ENCODE data around the gene KRTAP10-4.
"Not testable (repeated sequence)": the region's sequence is repeated elsewhere in the genome, so short reads cannot be mapped to it uniquely, and the experiment has no call there.

Gene KRTAP10-4, protein sequence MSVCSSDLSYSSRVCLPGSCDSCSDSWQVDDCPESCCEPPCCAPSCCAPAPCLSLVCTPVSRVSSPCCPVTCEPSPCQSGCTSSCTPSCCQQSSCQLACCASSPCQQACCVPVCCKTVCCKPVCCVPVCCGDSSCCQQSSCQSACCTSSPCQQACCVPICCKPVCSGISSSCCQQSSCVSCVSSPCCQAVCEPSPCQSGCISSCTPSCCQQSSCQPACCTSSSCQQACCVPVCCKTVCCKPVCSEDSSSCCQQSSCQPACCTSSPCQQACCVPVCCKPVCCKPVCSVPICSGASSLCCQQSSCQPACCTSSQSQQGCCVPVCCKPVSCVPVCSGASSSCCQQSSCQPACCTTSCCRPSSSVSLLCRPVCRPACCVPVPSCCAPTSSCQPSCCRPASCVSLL

DNA sequence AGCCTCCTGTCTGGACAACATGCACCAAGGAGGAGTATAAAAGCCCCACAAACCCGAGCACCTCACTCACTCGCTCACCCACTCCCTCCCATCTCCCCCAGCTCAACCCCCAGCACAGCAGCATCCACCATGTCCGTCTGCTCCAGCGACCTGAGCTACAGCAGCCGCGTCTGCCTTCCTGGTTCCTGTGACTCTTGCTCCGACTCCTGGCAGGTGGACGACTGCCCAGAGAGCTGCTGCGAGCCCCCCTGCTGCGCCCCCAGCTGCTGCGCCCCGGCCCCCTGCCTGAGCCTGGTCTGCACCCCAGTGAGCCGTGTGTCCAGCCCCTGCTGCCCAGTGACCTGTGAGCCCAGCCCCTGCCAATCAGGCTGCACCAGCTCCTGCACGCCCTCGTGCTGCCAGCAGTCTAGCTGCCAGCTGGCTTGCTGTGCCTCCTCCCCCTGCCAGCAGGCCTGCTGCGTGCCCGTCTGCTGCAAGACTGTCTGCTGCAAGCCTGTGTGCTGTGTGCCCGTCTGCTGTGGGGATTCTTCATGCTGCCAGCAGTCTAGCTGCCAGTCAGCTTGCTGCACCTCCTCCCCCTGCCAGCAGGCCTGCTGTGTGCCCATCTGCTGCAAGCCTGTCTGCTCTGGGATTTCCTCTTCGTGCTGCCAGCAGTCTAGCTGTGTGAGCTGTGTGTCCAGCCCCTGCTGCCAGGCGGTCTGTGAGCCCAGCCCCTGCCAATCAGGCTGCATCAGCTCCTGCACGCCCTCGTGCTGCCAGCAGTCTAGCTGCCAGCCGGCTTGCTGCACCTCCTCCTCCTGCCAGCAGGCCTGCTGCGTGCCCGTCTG, at the start of gene KRTAP10-4:
Gene KRTAP10-4, plus strand, starts transcription at position 100 of the 827 bp plus-strand sequence. Its CDS starts 30 bp downstream, at position 130.
- not testable (repeated sequence) for H2AFZ ChIP-seq (ENCODE audit: low read depth, low read length); H3K4me3 ChIP-seq (ENCODE audit: low read depth in 1 of 2, low read length in 2 of 2); H3K79me2 ChIP-seq (ENCODE audit: insufficient read depth, low read length); DNase-seq; H3K36me3 ChIP-seq (ENCODE audit: insufficient read depth, low read length); H3K9me3 ChIP-seq (ENCODE audit: insufficient read depth, low read length, severe bottlenecking); H3K27me3 ChIP-seq (ENCODE audit: insufficient read depth, low read length, poor library complexity); H3K9ac ChIP-seq (ENCODE audit: low read depth, low read length); ATAC-seq (ENCODE audit: insufficient read depth, low read depth); H3K4me2 ChIP-seq (ENCODE audit: insufficient read depth, low read length); H3K4me1 ChIP-seq (ENCODE audit: insufficient read depth, low read length); H3K27ac ChIP-seq (ENCODE audit: low read length); H4K20me1 ChIP-seq (ENCODE audit: insufficient read depth, low read length)

DNA sequence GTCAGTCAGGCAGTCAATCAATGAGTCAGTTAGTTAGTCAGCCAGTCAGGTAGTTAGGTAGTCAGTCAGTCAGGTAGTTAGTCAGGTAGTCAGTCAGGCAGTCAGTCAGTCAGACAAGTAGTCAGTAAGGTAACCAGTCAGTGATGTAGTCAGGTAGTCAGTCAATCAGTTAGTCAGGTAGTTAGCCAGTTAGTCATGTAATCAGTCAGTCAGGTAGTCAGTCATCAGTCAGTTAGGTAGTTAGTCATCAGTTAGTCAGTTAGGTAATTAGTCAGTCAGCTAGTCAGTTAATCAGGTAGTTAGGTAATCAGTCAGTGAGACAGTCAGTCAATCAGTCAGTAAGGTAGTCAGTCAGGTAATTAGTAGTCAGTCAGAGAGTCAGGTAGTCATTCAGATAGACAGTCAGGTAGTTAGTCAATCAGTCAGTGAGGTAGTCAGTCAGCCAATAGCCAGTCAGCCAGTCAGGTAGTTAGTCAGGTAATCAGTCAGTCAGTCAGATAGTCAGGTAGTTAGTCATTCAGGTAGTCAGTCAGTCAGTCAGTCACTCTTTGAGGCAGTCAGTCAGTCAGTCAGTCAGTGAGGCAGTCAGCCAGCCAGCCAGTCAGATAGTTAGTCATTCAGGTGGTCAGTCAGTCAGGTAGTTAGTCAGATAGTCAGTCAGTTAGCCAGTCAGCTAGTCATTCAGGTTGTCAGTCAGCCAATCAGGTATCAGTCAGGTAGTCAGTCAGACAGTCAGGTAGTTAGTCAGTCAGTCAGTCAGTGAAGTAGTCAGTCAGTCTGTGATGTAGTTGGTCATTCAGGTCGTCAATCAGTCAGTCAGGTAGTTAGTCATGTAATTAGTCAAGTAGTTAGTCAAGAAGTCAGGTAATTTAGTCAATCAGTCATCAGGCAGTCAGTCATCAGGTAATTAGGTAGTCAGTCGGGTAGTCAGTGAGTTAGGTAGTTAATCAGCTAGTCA, 48.8 kb upstream of the KRTAP10-4 start:
- Histone ChIP-seq H3K9ac (ENCODE audit: low read depth, low read length) (no peak overlapping the region), H3K79me2 (ENCODE audit: insufficient read depth, low read length) (no peaks in the 10 kb centered on the region), H3K4me1 (ENCODE audit: insufficient read depth, low read length) (no peaks in the 10 kb centered on the region), H3K27me3 (ENCODE audit: insufficient read depth, low read length, poor library complexity) (no peaks in the 10 kb centered on the region), H3K9me3 (ENCODE audit: insufficient read depth, low read length, severe bottlenecking) (no peaks in the 10 kb centered on the region), H3K27ac (ENCODE audit: low read length) (no peak overlapping the region), H2AFZ (ENCODE audit: low read depth, low read length) (no peak overlapping the region), H3K36me3 (ENCODE audit: insufficient read depth, low read length) (no peaks in the 10 kb centered on the region), H4K20me1 (ENCODE audit: insufficient read depth, low read length) (no peaks in the 10 kb centered on the region), H3K4me2 (ENCODE audit: insufficient read depth, low read length) (no peak overlapping the region), H3K4me3 (ENCODE audit: low read depth in 1 of 2, low read length in 2 of 2) (no peak overlapping the region)
- DNase-seq (no peak), ATAC-seq (ENCODE audit: insufficient read depth, low read depth) (no peak)
- no peak for TF ChIP-seq EZH2 (IDR thresholded peaks at IDR 0.05; ENCODE audit: borderline replicate concordance, low read depth, low read length, severe bottlenecking)
- TF ChIP-seq, protein P1, sequence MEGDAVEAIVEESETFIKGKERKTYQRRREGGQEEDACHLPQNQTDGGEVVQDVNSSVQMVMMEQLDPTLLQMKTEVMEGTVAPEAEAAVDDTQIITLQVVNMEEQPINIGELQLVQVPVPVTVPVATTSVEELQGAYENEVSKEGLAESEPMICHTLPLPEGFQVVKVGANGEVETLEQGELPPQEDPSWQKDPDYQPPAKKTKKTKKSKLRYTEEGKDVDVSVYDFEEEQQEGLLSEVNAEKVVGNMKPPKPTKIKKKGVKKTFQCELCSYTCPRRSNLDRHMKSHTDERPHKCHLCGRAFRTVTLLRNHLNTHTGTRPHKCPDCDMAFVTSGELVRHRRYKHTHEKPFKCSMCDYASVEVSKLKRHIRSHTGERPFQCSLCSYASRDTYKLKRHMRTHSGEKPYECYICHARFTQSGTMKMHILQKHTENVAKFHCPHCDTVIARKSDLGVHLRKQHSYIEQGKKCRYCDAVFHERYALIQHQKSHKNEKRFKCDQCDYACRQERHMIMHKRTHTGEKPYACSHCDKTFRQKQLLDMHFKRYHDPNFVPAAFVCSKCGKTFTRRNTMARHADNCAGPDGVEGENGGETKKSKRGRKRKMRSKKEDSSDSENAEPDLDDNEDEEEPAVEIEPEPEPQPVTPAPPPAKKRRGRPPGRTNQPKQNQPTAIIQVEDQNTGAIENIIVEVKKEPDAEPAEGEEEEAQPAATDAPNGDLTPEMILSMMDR (IDR thresholded peaks at IDR 0.05; ENCODE audit: borderline replicate concordance, extremely low read depth, low read length, poor library complexity, severe bottlenecking) = no peak

DNA sequence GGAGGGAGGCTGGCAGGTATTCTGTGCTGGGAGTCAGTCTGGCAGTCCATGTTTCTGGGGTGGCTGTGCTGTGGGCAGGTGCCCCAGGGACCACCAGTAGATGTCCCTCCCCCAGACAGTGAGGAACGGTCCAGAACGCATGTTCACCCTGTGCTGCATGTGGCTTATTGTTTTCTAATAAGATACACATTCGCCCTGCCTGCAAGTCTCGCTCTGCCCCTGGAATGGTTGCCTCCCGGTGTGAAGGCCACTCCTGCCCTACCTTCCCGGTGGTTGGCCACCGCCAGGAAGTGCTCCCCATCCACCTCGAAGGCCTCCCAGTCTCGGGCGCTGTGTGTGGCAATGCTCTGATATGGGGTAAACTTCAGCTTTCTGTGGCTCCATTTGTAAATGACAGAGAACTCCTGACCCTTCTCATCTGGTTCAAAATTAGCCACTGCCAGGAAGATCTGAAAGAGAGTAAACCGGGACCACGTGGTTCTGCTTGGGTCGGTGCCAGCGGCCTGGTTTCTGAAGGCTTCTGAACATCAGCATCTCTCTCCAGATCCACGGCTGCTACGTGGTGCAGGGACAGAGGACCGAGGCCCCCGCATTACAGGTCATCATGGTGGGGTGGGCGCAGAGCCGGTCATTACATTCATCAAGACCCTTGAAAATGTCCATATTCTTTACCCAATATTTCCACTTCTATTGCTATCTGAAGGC, 48.0 kb upstream of the KRTAP10-4 start:
- Histone ChIP-seq H3K4me1 (ENCODE audit: insufficient read depth, low read length) (no peaks in the 10 kb centered on the region), H3K4me2 (ENCODE audit: insufficient read depth, low read length) (no peak overlapping the region), H3K36me3 (ENCODE audit: insufficient read depth, low read length) (no peaks in the 10 kb centered on the region), H3K9me3 (ENCODE audit: insufficient read depth, low read length, severe bottlenecking) (no peaks in the 10 kb centered on the region), H4K20me1 (ENCODE audit: insufficient read depth, low read length) (no peaks in the 10 kb centered on the region), H2AFZ (ENCODE audit: low read depth, low read length) (no peak overlapping the region), H3K79me2 (ENCODE audit: insufficient read depth, low read length) (no peaks in the 10 kb centered on the region), H3K4me3 (ENCODE audit: low read depth in 1 of 2, low read length in 2 of 2) (no peak overlapping the region), H3K9ac (ENCODE audit: low read depth, low read length) (no peak overlapping the region), H3K27ac (ENCODE audit: low read length) (no peak overlapping the region), H3K27me3 (ENCODE audit: insufficient read depth, low read length, poor library complexity) (no peaks in the 10 kb centered on the region)
- no peak for TF ChIP-seq EZH2 (IDR thresholded peaks at IDR 0.05; ENCODE audit: borderline replicate concordance, low read depth, low read length, severe bottlenecking)
- TF ChIP-seq, protein P1 (IDR thresholded peaks at IDR 0.05; ENCODE audit: borderline replicate concordance, extremely low read depth, low read length, poor library complexity, severe bottlenecking) = no peak
- DNase-seq (no peak), ATAC-seq (ENCODE audit: insufficient read depth, low read depth) (no peak)

All from DND-41 (cell line).